ENCODE results near the gene TAF3.

TAF3 gene

GRCh38 chr10:7937315-7937945 is 119.1 kb downstream of the TAF3 start:
- no peak for DNase-seq

GRCh38 chr10:7941576-7941975 is 123.3 kb downstream of the TAF3 start:
- DNase-seq: no peak

GRCh38 chr10:7942316-7942715 is 124.0 kb downstream of the TAF3 start:
- no peak for DNase-seq

GRCh38 chr10:7942859-7943258 is 124.6 kb downstream of the TAF3 start:
- no peak for DNase-seq

GRCh38 chr10:7944215-7944480 is 125.8 kb downstream of the TAF3 start:
- DNase-seq: no peak

- DNase-seq: no peak
Observed at GRCh38 chr10:7944537-7944936, 126.2 kb downstream of the TAF3 start.

- no peak for DNase-seq
Observed at GRCh38 chr10:7945034-7945433, 126.7 kb downstream of the TAF3 start.

- no peak for DNase-seq
Observed at GRCh38 chr10:7945469-7946187, 127.3 kb downstream of the TAF3 start.

GRCh38 chr10:7948371-7949000 is 130.2 kb downstream of the TAF3 start:
- no peak for DNase-seq

GRCh38 chr10:7950981-7951847 is 132.9 kb downstream of the TAF3 start:
- DNase-seq: no peak

- no peak for DNase-seq
Observed at GRCh38 chr10:7952266-7952665, 134.0 kb downstream of the TAF3 start.

- DNase-seq: no peak
Observed at GRCh38 chr10:7953447-7953846, 135.1 kb downstream of the TAF3 start.

- no peak for DNase-seq
Observed at GRCh38 chr10:7955446-7955845, 137.1 kb downstream of the TAF3 start.

GRCh38 chr10:7956508-7956907 is 138.2 kb downstream of the TAF3 start:
- no peak for DNase-seq

- DNase-seq: no peak
Observed at GRCh38 chr10:7957591-7957990, 139.3 kb downstream of the TAF3 start.

GRCh38 chr10:7958442-7958841 is 140.1 kb downstream of the TAF3 start:
- no peak for DNase-seq

- no peak for DNase-seq
Observed at GRCh38 chr10:7960108-7960507, 141.8 kb downstream of the TAF3 start.

- DNase-seq: no peak
Observed at GRCh38 chr10:7962592-7962991, 144.3 kb downstream of the TAF3 start.

- no peak for DNase-seq
Observed at GRCh38 chr10:7965457-7965856, 147.2 kb downstream of the TAF3 start.

GRCh38 chr10:7967035-7967434 is 148.7 kb downstream of the TAF3 start:
- DNase-seq: no peak

- no peak for DNase-seq
Observed at GRCh38 chr10:7968510-7969112, 150.3 kb downstream of the TAF3 start.

GRCh38 chr10:7969623-7970022 is 151.3 kb downstream of the TAF3 start:
- DNase-seq: no peak

- DNase-seq: no peak
Observed at GRCh38 chr10:7971949-7972348, 153.6 kb downstream of the TAF3 start.
